ENCODE data around the gene SMC5.
A peak's percentile ranks its signal among the peaks of the same experiment; 100 is the strongest.

DNA sequence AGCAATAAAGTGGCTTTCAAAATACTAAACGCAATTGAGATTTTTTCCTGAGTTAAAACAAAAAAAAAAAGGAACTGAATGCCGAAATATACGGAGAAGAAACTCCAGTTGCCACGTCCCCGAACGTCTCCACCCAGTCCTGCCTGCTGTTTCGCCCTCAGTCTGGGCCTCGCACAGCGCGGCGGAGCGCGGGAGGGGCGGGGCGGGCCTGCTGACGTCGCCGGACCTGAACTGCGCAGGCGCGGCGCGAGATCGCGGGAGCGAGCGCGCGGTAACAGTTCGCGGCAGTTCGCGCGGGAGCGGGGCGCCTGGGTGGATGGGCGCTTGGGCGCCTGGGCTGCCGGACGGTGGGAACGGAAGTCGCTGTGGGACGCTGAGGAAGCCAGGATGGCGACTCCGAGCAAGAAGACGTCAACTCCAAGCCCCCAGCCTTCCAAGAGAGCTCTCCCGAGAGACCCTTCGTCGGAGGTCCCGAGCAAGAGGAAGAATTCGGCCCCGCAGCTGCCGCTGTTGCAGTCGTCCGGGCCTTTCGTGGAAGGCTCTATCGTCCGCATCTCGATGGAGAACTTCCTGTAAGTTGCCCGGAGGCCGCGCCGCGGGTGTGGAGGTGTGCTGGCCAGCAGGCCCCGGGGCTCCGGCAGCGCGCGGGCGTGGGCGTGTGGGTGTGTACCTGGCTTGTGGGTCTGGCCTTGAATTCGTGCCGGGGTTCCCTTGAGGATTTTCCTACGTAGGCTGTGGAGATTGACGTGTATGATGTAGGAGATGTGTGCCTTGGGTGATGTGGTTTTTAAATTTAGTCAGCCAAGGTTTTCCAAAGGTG, at the start of gene SMC5:
- TF ChIP-seq SIN3A (IDR thresholded peaks at IDR 0.05; ENCODE audit: borderline replicate concordance, low read depth, low read length) (peak; percentile 75), CTCF (IDR thresholded peaks at IDR 0.05) (no peak), FOXM1 (IDR thresholded peaks at IDR 0.05; ENCODE audit: low read depth) (no peak), NFIC (IDR thresholded peaks at IDR 0.05; ENCODE audit: borderline replicate concordance) (no peak), REST (IDR thresholded peaks at IDR 0.05; ENCODE audit: low read depth, low read length) (0 out of 2 replicates have a peak, but pooled peaks have one; percentile 24), POLR2AphosphoS5 (IDR thresholded peaks at IDR 0.05; ENCODE audit: low read depth, low read length) (peak; percentile 92)
- TF ChIP-seq, protein P1, sequence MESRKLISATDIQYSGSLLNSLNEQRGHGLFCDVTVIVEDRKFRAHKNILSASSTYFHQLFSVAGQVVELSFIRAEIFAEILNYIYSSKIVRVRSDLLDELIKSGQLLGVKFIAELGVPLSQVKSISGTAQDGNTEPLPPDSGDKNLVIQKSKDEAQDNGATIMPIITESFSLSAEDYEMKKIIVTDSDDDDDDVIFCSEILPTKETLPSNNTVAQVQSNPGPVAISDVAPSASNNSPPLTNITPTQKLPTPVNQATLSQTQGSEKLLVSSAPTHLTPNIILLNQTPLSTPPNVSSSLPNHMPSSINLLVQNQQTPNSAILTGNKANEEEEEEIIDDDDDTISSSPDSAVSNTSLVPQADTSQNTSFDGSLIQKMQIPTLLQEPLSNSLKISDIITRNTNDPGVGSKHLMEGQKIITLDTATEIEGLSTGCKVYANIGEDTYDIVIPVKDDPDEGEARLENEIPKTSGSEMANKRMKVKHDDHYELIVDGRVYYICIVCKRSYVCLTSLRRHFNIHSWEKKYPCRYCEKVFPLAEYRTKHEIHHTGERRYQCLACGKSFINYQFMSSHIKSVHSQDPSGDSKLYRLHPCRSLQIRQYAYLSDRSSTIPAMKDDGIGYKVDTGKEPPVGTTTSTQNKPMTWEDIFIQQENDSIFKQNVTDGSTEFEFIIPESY (IDR thresholded peaks at IDR 0.05; ENCODE audit: borderline replicate concordance, low read depth), result peak; percentile 96
